Daoy (cell line): Measurements from ENCODE around the gene DNASE1. TPM values are rescaled to one million over a fixed set of nuclear protein-coding genes. Genes with fewer than 3 reads are reported as not detected.

Source experiments
- DNase-seq: peaks from one replicate; pipeline ENCODE4 v3.0.0-alpha.2; 2015; ENCODE audit warnings: low read depth
- total RNA-seq: library from RNA; depleted of rRNA; stranded (reverse); fragments of >200 nt; shearing (Covaris generic); gene quantifications from 2 replicates; pipeline ENCODE4 v1.2.3, GENCODE V29; 2014

The DNASE1 gene
- total RNA-seq, 1 experiment from 2014 or later, result 3.2 TPM

GRCh38 chr16:3662601-3663000 is 8.1 kb downstream of the DNASE1 start:
- no peak for DNase-seq

- DNase-seq, result no peak
Measured at GRCh38 chr16:3664187-3664896, 9.9 kb downstream of the DNASE1 start.

GRCh38 chr16:3665508-3665907 is 11.0 kb downstream of the DNASE1 start:
- no peak for DNase-seq

- DNase-seq, result no peak
Measured at GRCh38 chr16:3668626-3669025, 14.1 kb downstream of the DNASE1 start.

- DNase-seq, result no peak
Measured at GRCh38 chr16:3669082-3669481, 14.6 kb downstream of the DNASE1 start.

- no peak for DNase-seq
Measured at GRCh38 chr16:3670711-3671110, 16.2 kb downstream of the DNASE1 start.

GRCh38 chr16:3671424-3671823 is 16.9 kb downstream of the DNASE1 start:
- no peak for DNase-seq

- DNase-seq, result no peak
Measured at GRCh38 chr16:3672571-3673041, 18.1 kb downstream of the DNASE1 start.

- DNase-seq, result no peak
Measured at GRCh38 chr16:3673201-3673600, 18.7 kb downstream of the DNASE1 start.

GRCh38 chr16:3673676-3674377 is 19.3 kb downstream of the DNASE1 start:
- DNase-seq, result no peak

GRCh38 chr16:3674513-3675295 is 20.2 kb downstream of the DNASE1 start:
- no peak for DNase-seq

- DNase-seq, result no peak
Measured at GRCh38 chr16:3675601-3676130, 21.2 kb downstream of the DNASE1 start.

- DNase-seq, result no peak
Measured at GRCh38 chr16:3677994-3678393, 23.5 kb downstream of the DNASE1 start.

- DNase-seq, result no peak
Measured at GRCh38 chr16:3681206-3681605, 26.7 kb downstream of the DNASE1 start.

- DNase-seq, result no peak
Measured at GRCh38 chr16:3687021-3687420, 32.5 kb downstream of the DNASE1 start.

GRCh38 chr16:3687792-3688191 is 33.3 kb downstream of the DNASE1 start:
- no peak for DNase-seq

- no peak for DNase-seq
Measured at GRCh38 chr16:3689731-3690130, 35.2 kb downstream of the DNASE1 start.

- DNase-seq, result peak; percentile 91
Measured at GRCh38 chr16:3690470-3690928, 36.0 kb downstream of the DNASE1 start.

- DNase-seq, result no peak
Measured at GRCh38 chr16:3690980-3691720, 36.7 kb downstream of the DNASE1 start.

- DNase-seq, result no peak
Measured at GRCh38 chr16:3691761-3692160, 37.3 kb downstream of the DNASE1 start.

- DNase-seq, result no peak
Measured at GRCh38 chr16:3694051-3694450, 39.6 kb downstream of the DNASE1 start.
